H1 (cell line): ENCODE data around the gene P4HB. TPM values are rescaled to one million over a fixed set of nuclear protein-coding genes. Genes with fewer than 3 reads are reported as not detected.

Source experiments
- CTCF ChIA-PET: fragments of 300-600 bp; sonication (Branson Sonifier 250); formaldehyde crosslinking; loops from one replicate; lab custom pipeline; 2021; ENCODE audit not compliant: partially characterized antibody; lab: Charles Lee
- POLR2A ChIA-PET: fragments of 300-600 bp; sonication (Branson Sonifier 250); formaldehyde crosslinking; loops from one replicate; lab custom pipeline; 2021; ENCODE audit warnings: inconsistent platforms; ENCODE audit not compliant: partially characterized antibody; lab: Charles Lee
- DNase-seq, 2 experiments: peaks; one replicate each; pipeline versions ENCODE4 v3.0.0 to v3.0.0-alpha.2; 2010 to 2022; ENCODE audit warnings: low spot score in 2 of 2, low read depth in 1 of 2, mixed read lengths in 1 of 2
- FAIRE-seq: peaks from 2 replicates; lab custom pipeline; 2011; peaks lifted over from hg19 to GRCh38; lab: Jason Lieb, UNC
- H2AFZ ChIP-seq: 2 replicates; pipeline ENCODE4 v1.8.1; 2012; ENCODE audit warnings: low read length, inconsistent platforms
- H2AK5ac ChIP-seq: 2 replicates; pipeline ENCODE4 v1.6.1; 2013; ENCODE audit warnings: low read depth, low read length
- H2BK120ac ChIP-seq: replicated peaks from 2 replicates; pipeline ENCODE3; 2013; ENCODE audit warnings: low read depth, low read length, inconsistent platforms
- H2BK12ac ChIP-seq: 2 replicates; pipeline ENCODE4 v1.6.1; 2013; ENCODE audit warnings: low read depth, low read length
- H2BK15ac ChIP-seq: 2 replicates; pipeline ENCODE4 v1.6.1; 2013; ENCODE audit warnings: low read length
- H2BK20ac ChIP-seq: 2 replicates; pipeline ENCODE4 v1.6.1; 2013; ENCODE audit warnings: low read length
- H2BK5ac ChIP-seq: 2 replicates; pipeline ENCODE4 v1.6.1; 2013; ENCODE audit warnings: low read depth, low read length
- H3K14ac ChIP-seq: 2 replicates; pipeline ENCODE4 v1.6.1; 2013; ENCODE audit warnings: inconsistent platforms; ENCODE audit not compliant: insufficient read length
- H3K18ac ChIP-seq: 2 replicates; pipeline ENCODE4 v1.6.1; 2013; ENCODE audit warnings: low read length; ENCODE audit errors: extremely low read depth
- H3K23ac ChIP-seq: 2 replicates; pipeline ENCODE4 v1.6.1; 2013; ENCODE audit warnings: inconsistent platforms; ENCODE audit not compliant: insufficient read length
- H3K23me2 ChIP-seq: 2 replicates; pipeline ENCODE4 v1.6.1; 2013; ENCODE audit warnings: low read depth, low read length
- H3K27ac ChIP-seq: 2 replicates; pipeline ENCODE4 v1.6.1; 2011; ENCODE audit warnings: low read depth, low read length, inconsistent platforms
- H3K27me3 ChIP-seq, 4 experiments: replicated peaks in 1 of 4; 1 replicate in 1 of 4; 2 replicates in 3 of 4; pipeline versions ENCODE4 v1.6.1 to v1.8.1; 2011 to 2013; ENCODE audit warnings: low read length in 3 of 4, mild to moderate bottlenecking in 3 of 4, inconsistent platforms in 2 of 4, mixed read lengths in 2 of 4, moderate library complexity in 1 of 4; ENCODE audit not compliant: control insufficient read depth in 3 of 4, insufficient read depth in 3 of 4; ENCODE audit errors: extremely low read depth in 1 of 4
- H3K36me3 ChIP-seq, 4 experiments: 2 replicates each; pipeline versions ENCODE4 v1.6.1 to v1.8.1; 2011 to 2013; ENCODE audit warnings: mild to moderate bottlenecking in 4 of 4, low read length in 3 of 4, moderate library complexity in 2 of 4, control low read depth in 1 of 4, inconsistent platforms in 1 of 4; ENCODE audit not compliant: insufficient read depth in 4 of 4, control insufficient read depth in 2 of 4
- H3K4ac ChIP-seq: replicated peaks from 2 replicates; pipeline ENCODE3; 2013; ENCODE audit warnings: low read length, low read depth, mixed read lengths, inconsistent platforms; ENCODE audit not compliant: insufficient read length
- H3K4me1 ChIP-seq, 4 experiments: replicated peaks in 1 of 4; 1 replicate in 1 of 4; 2 replicates in 3 of 4; pipeline versions ENCODE4 v1.6.1 to v1.8.1; 2011 to 2013; ENCODE audit warnings: low read length in 3 of 4, inconsistent platforms in 2 of 4, mixed read lengths in 1 of 4; ENCODE audit not compliant: insufficient read depth in 4 of 4, control insufficient read depth in 3 of 4
- H3K4me2 ChIP-seq, 2 experiments: 2 replicates each; pipeline versions ENCODE4 v1.6.1 to v1.8.1; 2011 to 2013; ENCODE audit warnings: low read depth in 2 of 2, low read length in 2 of 2, control low read depth in 1 of 2, inconsistent platforms in 1 of 2, mild to moderate bottlenecking in 1 of 2; ENCODE audit not compliant: insufficient read depth in 1 of 2
- H3K4me3 ChIP-seq, 4 experiments: fragments of 200-600, 300-600 bp in 1 of 4; sonication (generic), shearing (Covaris generic), sonication (Bioruptor Twin) in 1 of 4; 2 replicates each; pipeline versions ENCODE4 v1.5.1 to v1.8.1; 2011 to 2016; ENCODE audit warnings: low read length in 4 of 4, low read depth in 3 of 4, control low read depth in 2 of 4, inconsistent platforms in 2 of 4, mild to moderate bottlenecking in 2 of 4, mixed read lengths in 1 of 4, moderate library complexity in 1 of 4; ENCODE audit not compliant: insufficient read depth in 2 of 4; ENCODE audit errors: extremely low read depth in 1 of 4
- H3K56ac ChIP-seq: replicated peaks from 2 replicates; pipeline ENCODE3; 2013; ENCODE audit warnings: low read depth, mild to moderate bottlenecking, mixed read lengths, low read length, inconsistent platforms; ENCODE audit not compliant: insufficient read length
- H3K79me1 ChIP-seq: 2 replicates; pipeline ENCODE4 v1.6.1; 2013; ENCODE audit warnings: low read depth, low read length, control low read depth
- H3K79me2 ChIP-seq, 2 experiments: 2 replicates each; pipeline versions ENCODE4 v1.6.1 to v1.8.1; 2012 to 2013; ENCODE audit warnings: low read length in 2 of 2, mild to moderate bottlenecking in 2 of 2, inconsistent platforms in 1 of 2; ENCODE audit not compliant: insufficient read depth in 2 of 2, control insufficient read depth in 1 of 2
- H3K9ac ChIP-seq, 4 experiments: replicated peaks in 1 of 4; 1 replicate in 1 of 4; 2 replicates in 3 of 4; pipeline versions ENCODE4 v1.6.1 to v1.8.1; 2011 to 2013; ENCODE audit warnings: low read depth in 3 of 4, low read length in 3 of 4, control low read depth in 2 of 4, mild to moderate bottlenecking in 2 of 4, moderate library complexity in 2 of 4, inconsistent platforms in 1 of 4; ENCODE audit errors: extremely low read depth in 1 of 4
- H3K9me3 ChIP-seq, 2 experiments: 2 replicates each; pipeline versions ENCODE4 v1.6.1 to v1.8.1; 2012 to 2013; ENCODE audit warnings: mild to moderate bottlenecking in 2 of 2, moderate library complexity in 2 of 2, control low read depth in 1 of 2, inconsistent platforms in 1 of 2, low read depth in 1 of 2, low read length in 1 of 2, mixed read lengths in 1 of 2; ENCODE audit not compliant: insufficient read depth in 2 of 2
- H4K20me1 ChIP-seq, 2 experiments: replicated peaks in 1 of 2; 2 replicates each; pipeline versions ENCODE3 to v1.8.1; 2011 to 2013; ENCODE audit warnings: inconsistent platforms in 2 of 2, low read length in 2 of 2, mild to moderate bottlenecking in 1 of 2; ENCODE audit not compliant: insufficient read depth in 2 of 2, control insufficient read depth in 1 of 2
- H4K5ac ChIP-seq: 2 replicates; pipeline ENCODE4 v1.6.1; 2013; ENCODE audit warnings: low read length, low read depth, mixed read lengths, inconsistent platforms; ENCODE audit not compliant: insufficient read length
- H4K8ac ChIP-seq: 2 replicates; pipeline ENCODE4 v1.8.0; 2013; ENCODE audit warnings: mild to moderate bottlenecking, moderate library complexity, low read length, inconsistent platforms; ENCODE audit not compliant: insufficient read depth; ENCODE audit errors: extremely low read depth
- H4K91ac ChIP-seq: replicated peaks from 2 replicates; pipeline ENCODE3; 2013; ENCODE audit warnings: low read length, mixed read lengths, inconsistent platforms; ENCODE audit not compliant: insufficient read length
- CHD1 ChIP-seq: IDR thresholded peaks from 2 replicates; pipeline ENCODE4 v1.6.1; 2012; ENCODE audit warnings: low read depth, low read length, improper control_type of control experiment
- PHF8 ChIP-seq: fragments of 200-600 bp; sonication (generic); conservative IDR thresholded peaks from 2 replicates; pipeline ENCODE4 v1.7.1; 2012; ENCODE audit warnings: low read depth, mild to moderate bottlenecking, inconsistent platforms, low read length, moderate library complexity
- POLR2A ChIP-seq, 2 experiments: IDR thresholded peaks; 1 replicate in 1 of 2; 2 replicates in 1 of 2; pipeline ENCODE4 v1.6.1; 2011; ENCODE audit warnings: low read depth in 2 of 2, low read length in 2 of 2, mild to moderate bottlenecking in 2 of 2; ENCODE audit errors: control extremely low read depth in 1 of 2
- POLR2AphosphoS5 ChIP-seq: IDR thresholded peaks from 2 replicates; pipeline ENCODE4 v1.6.1; 2011; ENCODE audit warnings: low read depth, low read length
- SAP30 ChIP-seq: fragments of 300-600 bp; sonication (generic); IDR thresholded peaks from 2 replicates; pipeline ENCODE4 v1.7.1; 2012; ENCODE audit warnings: low read length, moderate library complexity, mild to moderate bottlenecking, inconsistent platforms; ENCODE audit not compliant: insufficient read depth, insufficient replicate concordance
- SIN3A ChIP-seq, 2 experiments: IDR thresholded peaks in 1 of 2; conservative IDR thresholded peaks in 1 of 2; 2 replicates each; pipeline ENCODE4 v1.6.1; 2011 to 2012; ENCODE audit warnings: low read length in 2 of 2, improper control_type of control experiment in 1 of 2, low read depth in 1 of 2, mild to moderate bottlenecking in 1 of 2
- WGBS, 2 experiments: shearing (Covaris generic) in 1 of 2; methylation state at CpG; one replicate each; pipeline versions ENCODE4 v1.1.6 to v1.1.7; 2013 to 2015; ENCODE audit warnings: low lambda C conversion rate in 2 of 2, mixed read lengths in 2 of 2, inconsistent platforms in 1 of 2, low coverage in 1 of 2, missing lambda C conversion rate in 1 of 2; ENCODE audit not compliant: insufficient replicate concordance in 2 of 2, insufficient coverage in 1 of 2, insufficient read length in 1 of 2; ENCODE audit errors: extremely low coverage in 1 of 2, missing lambda C conversion rate in 1 of 2; 5-methylcytosine and 5-hydroxymethylcytosine counted together
- polyA plus RNA-seq, 7 experiments: library from polyadenylated mRNA; depleted of rRNA in 3 of 7; stranded (reverse) in 5 of 7; unstranded in 2 of 7; fragments of >200 nt in 5 of 7; fragments of 200-250 nt in 2 of 7; gene quantifications; 1 replicate in 5 of 7; 2 replicates in 1 of 7; 4 replicates in 1 of 7; pipeline versions ENCODE4 v1.2.1 to v1.2.3, GENCODE V29; 2011 to 2013; ENCODE audit warnings: missing spikeins in 2 of 7, mixed read lengths in 2 of 7
- total RNA-seq: library from RNA; stranded (reverse); fragmentation: NEBNext Ultra II Directional; extraction: Animal tissue kit (Norgen Biotek cat#: 25700); gene quantifications from 2 replicates; pipeline ENCODE4 v1.2.1, GENCODE V29; 2021

P4HB gene
- total and polyA plus RNA-seq, 2 of the 8 experiments (the other 6 are each of a cell fraction or from before 2014, with no cell fraction given), result 41.4 to 379 TPM

GRCh38 chr17:81870131-81870980, 10.0 kb upstream of the P4HB start:
- POLR2A ChIA-PET, result interaction anchor here (0.6 to 6.6 kb wide), 31 partner anchors 10 to 429 kb away, joined by 3 to 41 read pairs (median 5); partner anchors contain the start of genes ALYREF, ANAPC11, CENPX and DCXR
- Histone ChIP-seq H2AFZ (no peak overlapping the region), H2BK120ac (no peak overlapping the region), H2AK5ac (no peak overlapping the region), H3K4me3 (peak overlapping the region; percentile 63 to 79 (median 76)), H2BK5ac (no peak overlapping the region; the same call in 1 of the 2 replicates), H3K23ac (no peak overlapping the region), H4K8ac (no peak overlapping the region; the same call in 1 of the 2 replicates), H2BK20ac (no peak overlapping the region), H4K20me1 (peaks cover 6 to 29% of the 10 kb centered on the region in 2 experiments), H2BK15ac (no peak overlapping the region), H3K27me3 (no peaks in the 10 kb centered on the region), H3K79me1 (peaks cover 2% of the 10 kb centered on the region; the same call in 1 of the 2 replicates), H3K18ac (no peak overlapping the region; the same call in 1 of the 2 replicates), H3K79me2 (peaks cover 3 to 4% of the 10 kb centered on the region in 2 experiments; a peak in 2 of 4 replicates), H3K4ac (no peak overlapping the region), H2BK12ac (no peak overlapping the region), H3K4me2 (peak overlapping the region; percentile 75 to 76), H3K56ac (peak overlapping the region; percentile 2), H3K14ac (no peak overlapping the region), H3K9ac (peak overlapping the region; percentile 25 to 59 (median 46); a peak in 5 of 7 replicates), H3K23me2 (peaks cover 12% of the 10 kb centered on the region; the same call in 1 of the 2 replicates), H3K4me1 (peaks cover 0 to 31% (median 21%) of the 10 kb centered on the region in 4 experiments; a peak in 6 of 7 replicates), H3K9me3 (no peaks in the 10 kb centered on the region), H4K91ac (peak overlapping the region; percentile 54), H3K36me3 (peaks cover 0 to 12% (median 5%) of the 10 kb centered on the region in 4 experiments; a peak in 2 of 8 replicates), H3K27ac (no peak overlapping the region; the same call in 1 of the 2 replicates), H4K5ac (no peak overlapping the region)
- WGBS, 2 experiments, result 6% methylated on average over 43 of the region's 65 CpGs; no CpG with 5 or more reads in 1 of the 2 experiments
- DNase-seq (peak in 1 of 2 experiments; percentile 62), FAIRE-seq (no peak)
- CTCF ChIA-PET, result interaction anchor here (0.7 to 2.9 kb wide), 43 partner anchors 9 to 206 kb away, joined by 3 to 24 read pairs (median 5); partner anchors contain the start of genes MRPL12, NPB, PCYT2 and PYCR1
- TF ChIP-seq PHF8 (0 out of 2 replicates have a peak, but pooled peaks have one; percentile 24), POLR2A (IDR thresholded peaks at IDR 0.05; ENCODE audit: control extremely low read depth in 1 of 2, low read depth in 2 of 2, low read length in 2 of 2) (peak; percentile 2 to 20; a peak in 1 of 3 replicates), SAP30 (peak; percentile 56), POLR2AphosphoS5 (peak; percentile 29; the same call in 1 of the 2 replicates), SIN3A (conservative IDR thresholded peaks at IDR 0.05 in 1 of 2, IDR thresholded peaks at IDR 0.05 in 1 of 2; ENCODE audit: low read depth in 1 of 2, low read length in 2 of 2) (0 out of 4 replicates have a peak, but pooled peaks of 1 of the 2 experiments have one; percentile 4), CHD1 (no peak)
